HepG2 (cell line): ENCODE data around the gene CKS1B. TPM values are rescaled to one million over a fixed set of nuclear protein-coding genes. Genes with fewer than 3 reads are reported as not detected.

Experiments
- ARNTL ChIP-seq: sonication (generic); formaldehyde crosslinking; IDR thresholded peaks from 2 replicates; pipeline ENCODE4 v1.4.0; 2020; ENCODE audit warnings: mild to moderate bottlenecking, missing genetic modification reagents
- ATF2 ChIP-seq: sonication (generic); formaldehyde crosslinking; IDR thresholded peaks from 2 replicates; pipeline ENCODE4 v1.4.0; 2020; ENCODE audit warnings: missing genetic modification reagents
- ATM ChIP-seq: fragments of 450-650 bp; IDR thresholded peaks from 2 replicates; pipeline ENCODE4 v1.7.1; 2017; ENCODE audit warnings: mild to moderate bottlenecking, borderline replicate concordance
- BCL6 ChIP-seq: IDR thresholded peaks from 2 replicates; pipeline ENCODE4 v1.6.1; 2016; ENCODE audit warnings: missing genetic modification reagents, missing compliant biosample characterization
- CEBPG ChIP-seq: IDR thresholded peaks from 2 replicates; pipeline ENCODE4 v1.6.1; 2016
- CREB1 ChIP-seq, 2 experiments: fragments of 450-650 bp in 1 of 2; IDR thresholded peaks; 2 replicates each; pipeline ENCODE4 v1.6.1; 2016 to 2017; ENCODE audit warnings: control low read depth in 1 of 2, mild to moderate bottlenecking in 1 of 2, missing compliant biosample characterization in 1 of 2, missing genetic modification characterization in 1 of 2
- DR1 ChIP-seq: sonication (generic); formaldehyde crosslinking; IDR thresholded peaks from 2 replicates; pipeline ENCODE4 v1.8.0; 2021; ENCODE audit warnings: mild to moderate bottlenecking, missing genetic modification reagents, inconsistent platforms
- FOXJ3 ChIP-seq: sonication (generic); formaldehyde crosslinking; IDR thresholded peaks from 2 replicates; pipeline ENCODE4 v1.4.0; 2020; ENCODE audit warnings: missing genetic modification reagents, mild to moderate bottlenecking, borderline replicate concordance
- GPN1 ChIP-seq: sonication (generic); formaldehyde crosslinking; IDR thresholded peaks from 2 replicates; pipeline ENCODE4 v1.5.1; 2020; ENCODE audit warnings: missing genetic modification reagents, borderline replicate concordance
- KDM5A ChIP-seq: fragments of 200-600 bp; sonication (generic); IDR thresholded peaks from 2 replicates; pipeline ENCODE4 v1.7.0; 2018; ENCODE audit warnings: antibody characterized with exemption, mild to moderate bottlenecking, low read length, borderline replicate concordance
- MEIS1 ChIP-seq: sonication (generic); formaldehyde crosslinking; IDR thresholded peaks from 2 replicates; pipeline ENCODE4 v1.9.0; 2021; ENCODE audit warnings: mild to moderate bottlenecking, missing genetic modification reagents, moderate library complexity, borderline replicate concordance
- MXI1 ChIP-seq: IDR thresholded peaks from 3 replicates; pipeline ENCODE4 v1.6.1; 2012; ENCODE audit warnings: low read depth, low read length, inconsistent platforms, borderline replicate concordance
- NR2F6 ChIP-seq, 2 experiments: IDR thresholded peaks; 2 replicates each; pipeline ENCODE4 v1.6.1; 2016; ENCODE audit warnings: antibody characterized with exemption in 1 of 2, mild to moderate bottlenecking in 1 of 2
- PATZ1 ChIP-seq: sonication (generic); formaldehyde crosslinking; IDR thresholded peaks from 2 replicates; pipeline ENCODE4 v1.4.0; 2020; ENCODE audit warnings: missing genetic modification reagents
- SALL1 ChIP-seq: sonication (generic); formaldehyde crosslinking; IDR thresholded peaks from 2 replicates; pipeline ENCODE4 v1.8.0; 2022; ENCODE audit warnings: mild to moderate bottlenecking, missing genetic modification reagents
- SAP130 ChIP-seq: IDR thresholded peaks from 2 replicates; pipeline ENCODE4 v1.6.1; 2016; ENCODE audit warnings: low read depth
- SMAD1 ChIP-seq: sonication (generic); formaldehyde crosslinking; IDR thresholded peaks from 2 replicates; pipeline ENCODE4 v1.4.0; 2020; ENCODE audit warnings: missing genetic modification reagents, low read depth, mild to moderate bottlenecking, borderline replicate concordance
- SMAD3 ChIP-seq: sonication (generic); formaldehyde crosslinking; IDR thresholded peaks from 2 replicates; pipeline ENCODE4 v1.4.0; 2020; ENCODE audit warnings: missing genetic modification reagents
- SSRP1 ChIP-seq: IDR thresholded peaks from 2 replicates; pipeline ENCODE4 v1.6.1; 2016; ENCODE audit warnings: control low read depth
- STAG1 ChIP-seq: sonication (generic); formaldehyde crosslinking; IDR thresholded peaks from 2 replicates; pipeline ENCODE4 v1.4.0; 2020; ENCODE audit warnings: missing genetic modification reagents
- XRCC5 ChIP-seq: fragments of 200-400 bp; formaldehyde crosslinking; optimal IDR thresholded peaks from 2 replicates; pipeline ENCODE3; 2017; ENCODE audit warnings: mild to moderate bottlenecking, low read length
- ZNF124 ChIP-seq: sonication (generic); formaldehyde crosslinking; IDR thresholded peaks from 2 replicates; pipeline ENCODE4 v1.4.0; 2020; ENCODE audit warnings: missing genetic modification reagents
- ZNF136 ChIP-seq: sonication (generic); formaldehyde crosslinking; IDR thresholded peaks from 2 replicates; pipeline ENCODE4 v1.8.1; 2022; ENCODE audit warnings: low read depth, mild to moderate bottlenecking, moderate library complexity, missing genetic modification reagents
- ZNF224 ChIP-seq: sonication (generic); formaldehyde crosslinking; IDR thresholded peaks from 2 replicates; pipeline ENCODE4 v1.5.0; 2020; ENCODE audit warnings: mild to moderate bottlenecking, missing genetic modification reagents
- ZNF235 ChIP-seq: sonication (generic); formaldehyde crosslinking; IDR thresholded peaks from 2 replicates; pipeline ENCODE4 v1.8.1; 2023; ENCODE audit warnings: mild to moderate bottlenecking, missing genetic modification reagents, borderline replicate concordance
- ZNF510 ChIP-seq: sonication (generic); formaldehyde crosslinking; IDR thresholded peaks from 2 replicates; pipeline ENCODE4 v1.4.0; 2020; ENCODE audit warnings: low read depth, mild to moderate bottlenecking, missing genetic modification reagents
- polyA plus RNA-seq, 8 experiments: library from polyadenylated mRNA; depleted of rRNA in 3 of 8; stranded (reverse) in 7 of 8; unstranded in 1 of 8; fragments of >200 nt; fragmentation: Illumina TruSeq in 4 of 8; extraction: Trizol in 4 of 8; gene quantifications; 2 replicates each; pipeline versions ENCODE4 v1.2.1 to v1.2.3, GENCODE V29; 2011 to 2016; ENCODE audit warnings: low read depth in 4 of 8, missing spikeins in 1 of 8, mixed read lengths in 1 of 8; ENCODE audit not compliant: insufficient read depth in 1 of 8
- total RNA-seq, 5 experiments: library from RNA; depleted of rRNA; stranded (reverse); fragments of >200 nt; fragmentation: Illumina TruSeq; extraction: Trizol; gene quantifications; 2 replicates each; pipeline ENCODE4 v1.2.3, GENCODE V29; 2016; ENCODE audit warnings: low read depth in 1 of 5

CKS1B gene
- total and polyA plus RNA-seq, 2 of the 13 experiments (the other 11 are each of a cell fraction or from before 2014, with no cell fraction given) = 217 to 222 TPM

GRCh38 chr1:155000726-155001424 lies 26.4 kb downstream of the CKS1B start (continued):
- TF ChIP-seq SMAD3 (CRISPR knock-in tag) (peak; percentile 75; the same call in 1 of the 2 replicates), ZNF136 (peak; percentile 56; the same call in 1 of the 2 replicates), ATM (no peak), SSRP1 (CRISPR knock-in tag) (no peak), ARNTL (CRISPR knock-in tag) (peak; percentile 82), PATZ1 (CRISPR knock-in tag) (peak; percentile 98), ATF2 (CRISPR knock-in tag) (peak; percentile 47), ZNF510 (no peak), MEIS1 (CRISPR knock-in tag) (peak; percentile 74), BCL6 (peak; percentile 54), STAG1 (CRISPR knock-in tag) (peak; percentile 15; the same call in 1 of the 2 replicates), ZNF224 (CRISPR knock-in tag) (peak; percentile 67; the same call in 1 of the 2 replicates), ZNF124 (CRISPR knock-in tag) (peak; percentile 86; the same call in 1 of the 2 replicates), SALL1 (CRISPR knock-in tag) (peak; percentile 72), NR2F6 (IDR thresholded peaks at IDR 0.05) (peak; percentile 50), NR2F6 (CRISPR knock-in tag; IDR thresholded peaks at IDR 0.05) (peak; percentile 77), CEBPG (CRISPR knock-in tag) (peak; percentile 6; the same call in 1 of the 2 replicates), KDM5A (peak; percentile 14; the same call in 1 of the 2 replicates), ZNF235 (CRISPR knock-in tag) (peak; percentile 46; the same call in 1 of the 2 replicates), SMAD1 (CRISPR knock-in tag) (peak; percentile 70; the same call in 1 of the 2 replicates), SAP130 (CRISPR knock-in tag) (peak; percentile 92), GPN1 (CRISPR knock-in tag) (no peak), XRCC5 (peak; percentile 95), FOXJ3 (CRISPR knock-in tag) (peak; percentile 50; the same call in 1 of the 2 replicates), CREB1 (IDR thresholded peaks at IDR 0.05) (peak; percentile 49), CREB1 (CRISPR knock-in tag; IDR thresholded peaks at IDR 0.05) (peak; percentile 48; the same call in 1 of the 2 replicates), DR1 (CRISPR knock-in tag) (peak; percentile 53; the same call in 1 of the 2 replicates), MXI1 (peak; percentile 44; the same call in 1 of the 3 replicates)
